ENCODE measurements around the gene NOCT. TPM values are rescaled to one million over a fixed set of nuclear protein-coding genes. Genes with fewer than 3 reads are reported as not detected.
A peak's percentile ranks its signal among the peaks of the same experiment; 100 is the strongest.

The NOCT gene
- total and polyA plus RNA-seq, 2 of the 4 experiments (the other 2 are of a cell fraction) = 5.5 to 41.4 TPM

DNA sequence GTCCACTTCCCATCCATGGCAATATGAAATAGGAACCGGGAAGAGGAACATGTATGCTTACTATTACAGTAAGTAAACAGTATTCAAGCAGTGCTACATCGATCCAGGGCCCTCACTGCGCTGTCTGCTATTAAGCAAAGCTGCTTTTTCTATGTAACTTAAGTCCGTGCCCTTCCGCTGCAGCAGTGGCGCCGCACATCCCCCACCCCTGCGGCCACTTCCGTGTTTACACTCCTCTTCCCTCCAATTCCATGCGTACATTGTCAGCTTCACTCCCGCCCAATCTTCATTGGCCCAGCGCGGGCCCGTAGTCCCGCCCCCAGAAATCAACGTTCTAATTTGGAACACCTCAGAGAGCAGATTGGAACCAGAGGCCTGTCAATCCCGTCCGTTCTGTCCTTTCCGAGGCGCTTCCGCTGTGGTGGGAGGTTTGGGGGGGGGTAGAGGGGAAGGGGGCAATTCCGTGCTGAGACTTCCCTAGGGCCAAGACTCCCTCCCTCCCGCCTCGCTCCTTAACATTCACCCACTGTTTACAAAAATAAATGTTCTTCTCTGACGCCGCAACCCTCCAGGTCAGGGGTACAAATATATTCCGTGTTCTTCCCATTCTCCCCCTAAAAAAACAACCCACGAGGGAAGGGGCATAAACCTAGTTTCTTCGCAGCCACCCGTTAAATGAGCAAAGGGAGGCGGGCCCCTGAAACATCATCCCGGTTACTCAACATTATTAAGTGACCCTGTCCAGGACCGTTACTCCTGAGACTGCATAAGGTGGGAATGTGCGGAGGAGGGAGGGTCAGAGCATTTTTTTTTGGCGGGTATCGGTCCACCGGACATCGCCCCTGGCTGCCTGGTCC lies 67.4 kb downstream of the NOCT start (continued):
- TF ChIP-seq MAZ (IDR thresholded peaks at IDR 0.05; ENCODE audit: borderline replicate concordance, low read depth, low read length) = peak; percentile 74
- no peak for TF ChIP-seq CEBPB (IDR thresholded peaks at IDR 0.05; ENCODE audit: low read depth, low read length)

DNA sequence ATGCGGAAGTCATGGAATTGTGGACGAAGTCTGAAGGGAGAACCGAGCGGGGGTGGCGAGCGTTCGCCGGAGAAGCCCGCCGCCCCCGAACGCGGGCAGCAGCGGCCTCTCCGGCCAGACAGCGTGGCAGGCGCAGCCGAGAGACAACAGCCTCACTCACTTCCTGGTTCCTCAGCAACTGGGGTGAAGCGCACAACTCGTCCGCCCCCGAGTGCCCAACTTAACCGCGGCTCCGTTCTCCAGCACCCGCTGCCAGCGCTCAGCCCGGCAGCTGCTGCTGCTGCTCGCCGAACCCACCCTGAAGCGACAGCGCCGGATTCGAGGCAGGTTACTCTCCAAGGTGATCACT lies 68.0 kb downstream of the NOCT start:
- intact Hi-C loops (cut with micrococcal nuclease) (loop anchor here (5.0 kb wide), 1 partner anchor 219 kb away; the partner anchor contains the start of genes NAA15 and NDUFC1), dilution Hi-C loops (cut with HindIII; ENCODE audit: low sequenced_read_pairs, unreplicated experiment) (no loop called here), in situ Hi-C loops (cut with MboI; ENCODE audit: low sequenced_read_pairs) (no loop called here)
- peaks cover 3 to 22% of the 10 kb centered on the region in 2 experiments; a peak in 2 of 4 replicates for H3K79me1 ChIP-seq (ENCODE audit: low read depth in 1 of 2, low read length in 2 of 2)
- peak overlapping the region; percentile 95 for H4K91ac ChIP-seq (ENCODE audit: insufficient read depth, low read depth, low read length)
- H2BK20ac ChIP-seq (ENCODE audit: low read depth, low read length) = no peak overlapping the region
- ChIA-PET CTCF (no interaction called here), POLR2A (ENCODE audit: unreplicated experiment) (no interaction called here)
- H3K23ac ChIP-seq (ENCODE audit: low read depth, low read length) = peak overlapping the region; percentile 98
- peak overlapping the region; percentile 81 for H2BK120ac ChIP-seq (ENCODE audit: low read depth, low read length)
- 0% methylated on average over 12 of the region's 34 CpGs; no CpG with 5 or more reads in 1 of the 2 experiments for WGBS, 2 experiments (ENCODE audit: extremely low coverage in 2 of 2, insufficient read length in 1 of 2)
- H2AFZ ChIP-seq (replicated peaks; ENCODE audit: low read length, poor library complexity) = peak overlapping the region; percentile 95
- H3K9ac ChIP-seq (ENCODE audit: low read depth, low read length) = peak overlapping the region; percentile 93
- H3K27me3 ChIP-seq (ENCODE audit: control insufficient read depth, insufficient read depth, low read length) = no peaks in the 10 kb centered on the region
- no peaks in the 10 kb centered on the region for H3K9me1 ChIP-seq (ENCODE audit: insufficient read depth, low read length)
- H3K56ac ChIP-seq (ENCODE audit: extremely low read depth, insufficient read depth, low read length) = peak overlapping the region; percentile 96
- ATAC-seq (ENCODE audit: low read depth) (peak; percentile 42), DNase-seq (peak; percentile 69)
- peak overlapping the region; percentile 94 for H2AK5ac ChIP-seq (ENCODE audit: low read depth, low read length)
- no peaks in the 10 kb centered on the region for H3K36me3 ChIP-seq (ENCODE audit: control insufficient read depth, insufficient read depth, low read length)
- H4K8ac ChIP-seq (ENCODE audit: low read depth in 2 of 2, low read length in 2 of 2) = peak overlapping the region; percentile 84 to 97
- no TSS peak for BruUV-seq (replicated peaks)
- H3K4ac ChIP-seq (ENCODE audit: low read depth, low read length) = peak overlapping the region; percentile 78
- H4K5ac ChIP-seq (ENCODE audit: low read depth, low read length) = peak overlapping the region; percentile 91
- H3K4me3 ChIP-seq (ENCODE audit: insufficient read depth, low read depth, low read length) = peak overlapping the region; percentile 99
- TF ChIP-seq, protein P1, sequence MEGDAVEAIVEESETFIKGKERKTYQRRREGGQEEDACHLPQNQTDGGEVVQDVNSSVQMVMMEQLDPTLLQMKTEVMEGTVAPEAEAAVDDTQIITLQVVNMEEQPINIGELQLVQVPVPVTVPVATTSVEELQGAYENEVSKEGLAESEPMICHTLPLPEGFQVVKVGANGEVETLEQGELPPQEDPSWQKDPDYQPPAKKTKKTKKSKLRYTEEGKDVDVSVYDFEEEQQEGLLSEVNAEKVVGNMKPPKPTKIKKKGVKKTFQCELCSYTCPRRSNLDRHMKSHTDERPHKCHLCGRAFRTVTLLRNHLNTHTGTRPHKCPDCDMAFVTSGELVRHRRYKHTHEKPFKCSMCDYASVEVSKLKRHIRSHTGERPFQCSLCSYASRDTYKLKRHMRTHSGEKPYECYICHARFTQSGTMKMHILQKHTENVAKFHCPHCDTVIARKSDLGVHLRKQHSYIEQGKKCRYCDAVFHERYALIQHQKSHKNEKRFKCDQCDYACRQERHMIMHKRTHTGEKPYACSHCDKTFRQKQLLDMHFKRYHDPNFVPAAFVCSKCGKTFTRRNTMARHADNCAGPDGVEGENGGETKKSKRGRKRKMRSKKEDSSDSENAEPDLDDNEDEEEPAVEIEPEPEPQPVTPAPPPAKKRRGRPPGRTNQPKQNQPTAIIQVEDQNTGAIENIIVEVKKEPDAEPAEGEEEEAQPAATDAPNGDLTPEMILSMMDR (conservative IDR thresholded peaks at IDR 0.05; ENCODE audit: low read depth, low read length) = peak; percentile 30; the same call in 1 of the 2 replicates
- TF ChIP-seq CEBPB (IDR thresholded peaks at IDR 0.05; ENCODE audit: low read depth, low read length) (no peak), CHD1 (IDR thresholded peaks at IDR 0.05; ENCODE audit: low read depth, low read length) (peak; percentile 64; the same call in 1 of the 2 replicates), MXI1 (IDR thresholded peaks at IDR 0.05; ENCODE audit: borderline replicate concordance, low read depth, low read length) (peak; percentile 86)
- peak overlapping the region; percentile 99 for H2AK9ac ChIP-seq (replicated peaks; ENCODE audit: low read depth, low read length, poor library complexity)
- peak overlapping the region; percentile 73; the same call in 2 of the 3 replicates for H2BK15ac ChIP-seq (ENCODE audit: low read depth, low read length)
- peak overlapping the region; percentile 96 for H2BK5ac ChIP-seq (ENCODE audit: low read depth, low read length, poor library complexity, severe bottlenecking)
- H3K27ac ChIP-seq (ENCODE audit: insufficient read depth, low read length) = peak overlapping the region; percentile 94
- H3K18ac ChIP-seq (ENCODE audit: low read depth, low read length) = peak overlapping the region; percentile 90
- H4K20me1 ChIP-seq (ENCODE audit: insufficient read depth, low read length) = peaks cover 14% of the 10 kb centered on the region; the same call in 1 of the 2 replicates
- peak overlapping the region; percentile 83 for H3K4me2 ChIP-seq (ENCODE audit: low read depth, low read length)
- peak overlapping the region; percentile 97 for H3K14ac ChIP-seq (replicated peaks; ENCODE audit: low read depth, low read length)
- no peaks in the 10 kb centered on the region for H3K4me1 ChIP-seq (ENCODE audit: control insufficient read depth, insufficient read depth, low read length)
- no peaks in the 10 kb centered on the region for H3K9me3 ChIP-seq (ENCODE audit: control insufficient read depth, insufficient read depth, low read length)
